HepG2 (cell line): Measurements from ENCODE around the gene GMPPA. TPM values are rescaled to one million over a fixed set of nuclear protein-coding genes. Genes with fewer than 3 reads are reported as not detected.
A peak's percentile ranks its signal among the peaks of the same experiment; 100 is the strongest.

Experiments
- ATAC-seq: fragments of 200-7000 bp; cut with Tn5 transposase; 3 replicates; pipeline ENCODE4 v1.9.1; 2020; ENCODE audit warnings: mild to moderate bottlenecking, moderate library complexity
- BruUV-seq: library from RNA; stranded (reverse); fragments of 400-500 nt; replicated peaks from 2 replicates; lab custom pipeline; 2021; lab: Mats Ljungman, UMichigan
- CTCF ChIA-PET: fragments of 300-600 bp; formaldehyde crosslinking; extraction: SDS; loops from one replicate; lab custom pipeline; 2021; ENCODE audit warnings: low total read pairs, inconsistent platforms, low intra/inter-chr PET ratio; lab: Yijun Ruan, JAX
- POLR2A ChIA-PET: fragments of 350-600 bp; sonication (Branson Sonifier 250); formaldehyde crosslinking; loops from one replicate; lab custom pipeline; 2020; ENCODE audit warnings: antibody characterized with exemption, inconsistent platforms; lab: Yijun Ruan, JAX
- DNase-seq: peaks from one replicate; pipeline ENCODE4 v3.0.0-alpha.2; 2015; ENCODE audit warnings: low spot score
- FAIRE-seq: peaks from 3 replicates; lab custom pipeline; 2011; peaks lifted over from hg19 to GRCh38; lab: Jason Lieb, UNC
- H2AFZ ChIP-seq: one replicate; pipeline ENCODE4 v1.6.1; 2011; ENCODE audit warnings: low read length, inconsistent platforms
- H3K27ac ChIP-seq: fragments of 300-600 bp; 3 replicates; pipeline ENCODE4 v1.8.0; 2011; ENCODE audit warnings: mixed run types, mild to moderate bottlenecking, mixed read lengths, low read length, inconsistent platforms; ENCODE audit not compliant: insufficient read depth; ENCODE audit errors: extremely low read length
- H3K27me3 ChIP-seq, 2 experiments: fragments of 200-600 bp in 1 of 2; 2 replicates in 1 of 2; 3 replicates in 1 of 2; pipeline versions ENCODE4 v1.6.0 to v1.8.0; 2011; ENCODE audit warnings: low read length in 2 of 2, mild to moderate bottlenecking in 2 of 2, moderate library complexity in 2 of 2, inconsistent platforms in 1 of 2; ENCODE audit not compliant: insufficient read depth in 2 of 2, control insufficient read depth in 1 of 2
- H3K36me3 ChIP-seq, 2 experiments: fragments of 200-600 bp in 1 of 2; replicated peaks in 1 of 2; 2 replicates in 1 of 2; 3 replicates in 1 of 2; pipeline versions ENCODE4 v1.5.1 to v1.8.0; 2011; ENCODE audit warnings: low read length in 2 of 2, inconsistent platforms in 1 of 2; ENCODE audit not compliant: insufficient read depth in 2 of 2, control insufficient read depth in 1 of 2
- H3K4me1 ChIP-seq: 2 replicates; pipeline ENCODE4 v1.5.1; 2012; ENCODE audit warnings: low read length, inconsistent platforms; ENCODE audit not compliant: insufficient read depth
- H3K4me2 ChIP-seq: 2 replicates; pipeline ENCODE4 v1.6.0; 2011; ENCODE audit warnings: low read depth, low read length, inconsistent platforms
- H3K4me3 ChIP-seq, 3 experiments: fragments of 200-600 bp in 1 of 3; sonication (generic), shearing (Covaris generic) in 1 of 3; replicated peaks in 1 of 3; 2 replicates each; pipeline ENCODE4 v1.5.1; 2011 to 2016; ENCODE audit warnings: low read length in 3 of 3, inconsistent platforms in 2 of 3, low read depth in 2 of 3, mild to moderate bottlenecking in 2 of 3, control low read depth in 1 of 3, mixed read lengths in 1 of 3; ENCODE audit not compliant: insufficient read depth in 1 of 3
- H3K79me2 ChIP-seq: one replicate; pipeline ENCODE4 v1.6.1; 2011; ENCODE audit warnings: low read length, inconsistent platforms; ENCODE audit not compliant: insufficient read depth
- H3K9ac ChIP-seq: 2 replicates; pipeline ENCODE4 v1.6.0; 2011; ENCODE audit warnings: mild to moderate bottlenecking, low read depth, low read length, inconsistent platforms; ENCODE audit not compliant: insufficient read depth
- H3K9me3 ChIP-seq: 2 replicates; pipeline ENCODE4 v1.5.1; 2012; ENCODE audit warnings: mild to moderate bottlenecking, low read length
- H4K20me1 ChIP-seq: 2 replicates; pipeline ENCODE4 v1.6.0; 2011; ENCODE audit warnings: inconsistent platforms, mild to moderate bottlenecking, low read length, moderate library complexity; ENCODE audit not compliant: insufficient read depth
- MYC ChIP-seq: sonication (generic); formaldehyde crosslinking; IDR thresholded peaks from 2 replicates; pipeline ENCODE4 v1.9.0; 2021; ENCODE audit warnings: missing genetic modification reagents, borderline replicate concordance
- POLR2AphosphoS2 ChIP-seq: IDR thresholded peaks from 2 replicates; pipeline ENCODE4 v1.6.1; 2011; ENCODE audit warnings: low read depth, low read length, improper control_type of control experiment
- ZNF768 ChIP-seq: sonication (generic); formaldehyde crosslinking; IDR thresholded peaks from 2 replicates; pipeline ENCODE4 v1.4.0; 2020; ENCODE audit warnings: missing genetic modification reagents
- WGBS: methylation state at CpG from one replicate; pipeline ENCODE4 v1.1.6; 2017; ENCODE audit warnings: low lambda C conversion rate; 5-methylcytosine and 5-hydroxymethylcytosine counted together
- in situ Hi-C: cut with HindIII; loops from 2 replicates; pipeline ENCODE4 v1.10.0; 2017; ENCODE audit warnings: low pct_unique_long_range_greater_than_20kb; ENCODE audit not compliant: extremely low pct_ligation_motif_present
- intact Hi-C: fragments of 100-400 bp; cut with micrococcal nuclease; formaldehyde crosslinking; loops from one replicate; pipeline ENCODE4 v1.10.0; 2022; ENCODE audit not compliant: unreplicated experiment
- polyA plus RNA-seq, 8 experiments: library from polyadenylated mRNA; depleted of rRNA in 3 of 8; stranded (reverse) in 7 of 8; unstranded in 1 of 8; fragments of >200 nt; fragmentation: Illumina TruSeq in 4 of 8; extraction: Trizol in 4 of 8; gene quantifications; 2 replicates each; pipeline versions ENCODE4 v1.2.1 to v1.2.3, GENCODE V29; 2011 to 2016; ENCODE audit warnings: low read depth in 4 of 8, missing spikeins in 1 of 8, mixed read lengths in 1 of 8; ENCODE audit not compliant: insufficient read depth in 1 of 8
- total RNA-seq, 5 experiments: library from RNA; depleted of rRNA; stranded (reverse); fragments of >200 nt; fragmentation: Illumina TruSeq; extraction: Trizol; gene quantifications; 2 replicates each; pipeline ENCODE4 v1.2.3, GENCODE V29; 2016; ENCODE audit warnings: low read depth in 1 of 5
- TF ChIP-seq, protein P1 (sequence below): sonication (generic); formaldehyde crosslinking; IDR thresholded peaks from 2 replicates; pipeline ENCODE4 v1.9.0; 2022; ENCODE audit warnings: missing genetic modification reagents, mild to moderate bottlenecking, borderline replicate concordance

GMPPA gene
- total and polyA plus RNA-seq, 2 of the 13 experiments (the other 11 are each of a cell fraction or from before 2014, with no cell fraction given): 81.1 to 106 TPM

- Histone ChIP-seq H3K4me1 (peaks cover 51% of the 10 kb centered on the region), H3K9ac (no peak overlapping the region), H2AFZ (no peak overlapping the region), H3K4me3 (no peak overlapping the region), H3K9me3 (no peaks in the 10 kb centered on the region), H3K36me3 (peaks cover 12 to 22% of the 10 kb centered on the region in 2 experiments; a peak in 4 of 5 replicates), H3K27me3 (no peaks in the 10 kb centered on the region; a peak in 1 of 5 replicates), H3K79me2 (peaks cover 7% of the 10 kb centered on the region), H3K4me2 (no peak overlapping the region), H3K27ac (no peak overlapping the region), H4K20me1 (peaks cover 1% of the 10 kb centered on the region; the same call in 1 of the 2 replicates)
- in situ Hi-C loops: no loop called here
- DNase-seq: no peak
- FAIRE-seq: no peak
- intact Hi-C loops: no loop called here
- ATAC-seq: no peak
- 91% methylated on average over 9 of the region's 9 CpGs for WGBS
- no TSS peak for BruUV-seq
- CTCF ChIA-PET: no interaction called here
- POLR2A ChIA-PET: no interaction called here
- no peak for TF ChIP-seq ZNF768 (CRISPR knock-in tag)
- TF ChIP-seq POLR2AphosphoS2: 0 out of 2 replicates have a peak, but pooled peaks have one; percentile 6
- TF ChIP-seq MYC (CRISPR knock-in tag): no peak
- TF ChIP-seq, protein P1, sequence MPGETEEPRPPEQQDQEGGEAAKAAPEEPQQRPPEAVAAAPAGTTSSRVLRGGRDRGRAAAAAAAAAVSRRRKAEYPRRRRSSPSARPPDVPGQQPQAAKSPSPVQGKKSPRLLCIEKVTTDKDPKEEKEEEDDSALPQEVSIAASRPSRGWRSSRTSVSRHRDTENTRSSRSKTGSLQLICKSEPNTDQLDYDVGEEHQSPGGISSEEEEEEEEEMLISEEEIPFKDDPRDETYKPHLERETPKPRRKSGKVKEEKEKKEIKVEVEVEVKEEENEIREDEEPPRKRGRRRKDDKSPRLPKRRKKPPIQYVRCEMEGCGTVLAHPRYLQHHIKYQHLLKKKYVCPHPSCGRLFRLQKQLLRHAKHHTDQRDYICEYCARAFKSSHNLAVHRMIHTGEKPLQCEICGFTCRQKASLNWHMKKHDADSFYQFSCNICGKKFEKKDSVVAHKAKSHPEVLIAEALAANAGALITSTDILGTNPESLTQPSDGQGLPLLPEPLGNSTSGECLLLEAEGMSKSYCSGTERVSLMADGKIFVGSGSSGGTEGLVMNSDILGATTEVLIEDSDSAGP (CRISPR knock-in tag): no peak
These were observed 50.9 kb downstream of the GMPPA start for GRCh38 chr2:219549619-219550018.
